Pancreas (tissue), 10 donors: ENCODE measurements around the gene AMH. TPM values are rescaled to one million over a fixed set of nuclear protein-coding genes. Genes with fewer than 3 reads are reported as not detected.

Experiments used
- ATAC-seq, 4 donors: fragments of 200-7000 bp; cut with Tn5 transposase; one replicate each; pipeline versions ENCODE4 v1.8.0 to v1.9.1; 2020; ENCODE audit warnings: mild to moderate bottlenecking in 4 of 4, moderate library complexity in 4 of 4
- DNase-seq, 6 donors: peaks; one replicate each; pipeline ENCODE4 v3.0.0-alpha.2; 2020
- FAIRE-seq: peaks from 2 replicates; lab custom pipeline; 2012; peaks lifted over from hg19 to GRCh38; lab: Jason Lieb, UNC
- H3K27ac ChIP-seq, 4 donors: fragments of 200-600 bp; sonication (generic); 1 replicate in 3 of 4; 2 replicates in 1 of 4; pipeline versions ENCODE4 v1.5.0 to v1.8.0; 2020
- H3K27me3 ChIP-seq, 4 donors: fragments of 200-600 bp; one replicate each; pipeline ENCODE4 v1.8.0; 2021
- H3K36me3 ChIP-seq, 3 donors: fragments of 200-600 bp; sonication (generic) in 1 of 3; one replicate each; pipeline versions ENCODE4 v1.5.0 to v1.8.0; 2020 to 2021
- H3K4me1 ChIP-seq, 3 donors: fragments of 200-600 bp; one replicate each; pipeline ENCODE4 v1.8.0; 2021
- H3K4me3 ChIP-seq, 4 donors: fragments of 200-600 bp; sonication (generic) in 2 of 4; one replicate each; pipeline versions ENCODE4 v1.5.0 to v1.8.0; 2020 to 2021
- H3K9me3 ChIP-seq, 4 donors: fragments of 200-600 bp; one replicate each; pipeline ENCODE4 v1.8.0; 2021
- CTCF ChIP-seq, 4 donors: fragments of 200-600 bp; sonication (generic) in 3 of 4; IDR thresholded peaks; one replicate each; pipeline versions ENCODE4 v1.5.0 to v1.8.0; 2021; ENCODE audit warnings: antibody characterized with exemption in 4 of 4
- WGBS, 2 donors: extraction: QIAGEN DNeasy Blood & Tissue Kit; methylation state at CpG; one replicate each; pipeline ENCODE4 v1.1.7; 2013; 5-methylcytosine and 5-hydroxymethylcytosine counted together
- intact Hi-C, 3 donors: fragments of 100-400 bp; cut with DNase I; formaldehyde crosslinking; loops; one replicate each; pipeline versions ENCODE4 v1.11.1 to v1.14.2; 2022
- polyA plus RNA-seq, 2 donors: library from polyadenylated mRNA; stranded (reverse); fragments of 200-250 nt; gene quantifications; one replicate each; pipeline ENCODE4 v1.2.3, GENCODE V29; 2013
- total RNA-seq, 6 donors: library from RNA; stranded (reverse); fragmentation: NEBNext Ultra II Directional in 4 of 6; extraction: Animal tissue kit (Norgen Biotek cat#: 25700) in 4 of 6; gene quantifications; one replicate each; pipeline versions ENCODE4 v1.2.1 to v1.2.4, GENCODE V29; 2021 to 2023
- donor health status: healthy with polysubstance abuse.
- donor health status: DM: no; HTN: no; CAD: no; lungs with moderate emphysema.
- donor health status: DM: no; HTN: no; CAD: no.
- donor health status: control.
- donor health status: control.
- donor health status: Bipolar disorder and iron deficiency.
- donor health status: DM: yes; HTN: yes; CAD: no.
- donor health status: DM: no; HTN: no; CAD: no.
- donor health status: DM: no; HTN: no; CAD: no.
- donor health status: DM: yes; HTN: yes; CAD: no.

AMH gene
- total and polyA plus RNA-seq, 8 donors = 1.4 to 9.5 (median 2.4) TPM

DNA sequence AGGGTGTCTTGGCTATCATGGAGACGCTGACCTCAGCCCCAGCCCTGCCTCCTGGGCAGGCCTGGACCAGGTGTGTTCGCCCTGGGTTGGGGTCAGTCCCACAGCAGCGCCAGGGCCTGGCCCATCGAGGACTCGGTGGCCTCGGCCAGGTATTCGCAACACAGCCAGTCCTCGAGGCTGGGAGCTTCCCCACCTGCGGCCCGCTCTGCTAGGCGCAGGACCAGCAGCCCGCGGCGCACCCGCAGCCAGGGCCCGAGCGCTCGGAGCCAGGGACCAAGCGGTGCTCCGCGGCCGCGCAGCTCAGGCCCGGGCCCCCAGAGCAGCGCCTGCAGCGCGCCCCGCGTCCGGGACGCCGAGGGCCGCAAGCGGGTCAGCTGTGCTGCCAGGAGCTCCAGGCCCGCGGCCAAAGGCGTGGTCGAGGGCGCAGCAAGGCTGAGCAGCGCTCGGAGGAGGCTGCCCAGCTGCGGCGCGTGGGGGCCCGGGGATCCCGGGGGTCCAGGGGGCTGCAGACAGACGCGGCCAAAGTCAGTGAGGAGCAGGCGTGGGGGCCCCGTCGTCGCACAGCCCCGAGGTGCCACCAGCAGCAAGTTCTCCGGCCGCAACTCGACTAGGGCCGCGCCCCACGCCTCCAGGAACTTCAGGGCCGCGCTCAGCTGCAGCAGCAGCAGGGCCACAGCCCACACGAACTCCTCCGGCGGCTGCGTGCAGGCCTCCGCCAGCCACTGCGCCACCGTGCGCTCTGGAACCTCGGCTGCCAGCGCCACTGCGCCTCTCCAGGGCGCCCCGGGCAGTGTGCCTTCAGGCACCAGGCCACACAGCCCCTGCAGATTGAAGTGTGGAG, 26.7 kb downstream of the AMH start:
- no peak overlapping the region for H3K4me3 ChIP-seq
- H3K9me3 ChIP-seq = no peaks in the 10 kb centered on the region
- peaks cover 0 to 13% (median 5%) of the 10 kb centered on the region in 3 donors for H3K36me3 ChIP-seq
- intact Hi-C loops = loop anchor here in 2 of 3 donors (5.0 kb wide), 2 partner anchors 111 to 116 kb away; no protein-coding TSS in a partner anchor
- no peak overlapping the region for H3K27ac ChIP-seq
- FAIRE-seq = no peak
- ATAC-seq = no peak
- 83 to 85% methylated on average over 73 to 74 of the region's 74 CpGs for WGBS, 2 donors
- DNase-seq = no peak
- H3K27me3 ChIP-seq = no peaks in the 10 kb centered on the region
- no peak for TF ChIP-seq CTCF (IDR thresholded peaks at IDR 0.05)
- H3K4me1 ChIP-seq = peaks cover 8 to 22% (median 12%) of the 10 kb centered on the region in 3 donors

DNA sequence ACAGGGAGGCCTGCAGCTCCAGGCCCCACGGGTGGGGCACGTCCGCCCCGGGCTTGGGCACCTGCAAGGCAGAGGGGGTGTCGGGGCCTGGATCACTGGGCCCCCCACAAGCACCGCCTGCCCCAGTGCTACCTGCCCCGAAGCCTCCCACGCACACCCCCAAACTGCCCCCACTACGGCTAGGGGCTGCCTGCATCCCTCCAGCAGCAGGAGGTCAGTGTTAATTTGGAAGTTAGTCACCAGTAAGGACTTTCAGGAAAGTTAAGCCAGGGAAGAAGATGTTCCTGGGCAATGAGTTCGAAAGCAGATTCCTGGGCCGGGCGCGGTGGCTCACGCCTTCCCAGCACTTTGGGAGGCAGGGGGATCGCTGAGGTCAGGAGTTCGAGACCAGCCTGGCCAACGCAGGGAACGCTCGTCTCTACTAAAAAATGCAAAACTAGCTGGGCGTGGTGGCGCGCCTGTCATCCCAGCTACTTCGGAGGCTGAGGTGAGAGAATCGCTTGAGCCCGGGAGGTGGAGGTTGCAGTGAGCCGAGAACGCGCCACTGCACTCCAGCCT, 27.4 kb downstream of the AMH start:
- no peaks in the 10 kb centered on the region for H3K9me3 ChIP-seq
- FAIRE-seq = no peak
- H3K4me1 ChIP-seq = peaks cover 8 to 22% (median 12%) of the 10 kb centered on the region in 3 donors
- no peak for TF ChIP-seq CTCF (IDR thresholded peaks at IDR 0.05)
- intact Hi-C loops = loop anchor here in 2 of 3 donors (5.0 kb wide), 2 partner anchors 111 to 116 kb away; no protein-coding TSS in a partner anchor
- ATAC-seq = no peak
- DNase-seq = no peak
- H3K4me3 ChIP-seq = no peak overlapping the region
- H3K27ac ChIP-seq = no peak overlapping the region
- peaks cover 0 to 13% (median 5%) of the 10 kb centered on the region in 3 donors for H3K36me3 ChIP-seq
- WGBS, 2 donors = 93% methylated on average over 28 of the region's 28 CpGs
- H3K27me3 ChIP-seq = no peaks in the 10 kb centered on the region

DNA sequence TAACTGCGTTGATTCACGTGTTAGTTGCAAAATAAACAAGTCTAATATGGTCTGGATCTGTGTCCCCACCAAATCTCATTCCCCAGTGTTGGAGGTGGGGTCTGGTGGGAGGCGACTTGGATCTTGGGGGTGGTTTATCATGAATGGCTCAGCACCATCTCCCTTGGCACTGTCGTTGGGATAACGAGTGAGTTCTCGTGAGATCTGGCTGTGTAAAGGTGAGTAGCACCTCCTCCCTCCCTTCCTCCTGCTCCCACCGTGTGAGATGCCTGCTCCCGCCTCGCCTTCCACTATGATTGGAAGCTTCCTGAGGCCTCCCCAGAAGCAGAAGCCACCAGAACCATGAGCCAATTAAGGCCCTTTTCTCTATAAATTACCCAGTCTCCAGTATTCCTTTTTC, 28.0 kb downstream of the AMH start:
- FAIRE-seq = no peak
- TF ChIP-seq CTCF (IDR thresholded peaks at IDR 0.05) = no peak

GRCh38 chr19:2278459-2279158, 29.5 kb downstream of the AMH start:
- Histone ChIP-seq H3K27me3 (no peaks in the 10 kb centered on the region), H3K27ac (no peak overlapping the region), H3K4me1 (peaks cover 0 to 5% (median under 1%) of the 10 kb centered on the region in 3 donors), H3K9me3 (no peaks in the 10 kb centered on the region), H3K36me3 (no peaks in the 10 kb centered on the region), H3K4me3 (no peak overlapping the region)
- no peak for TF ChIP-seq CTCF (IDR thresholded peaks at IDR 0.05)
- WGBS, 2 donors = 80 to 81% methylated on average over 33 of the region's 33 CpGs
- ATAC-seq = no peak
- intact Hi-C loops = loop anchor here in 2 of 3 donors (5.0 kb wide), 2 partner anchors 109 to 114 kb away; no protein-coding TSS in a partner anchor
- DNase-seq = no peak
- no peak for FAIRE-seq

More for the DNA sequence above, 28.0 kb downstream of the AMH start:
- 75 to 78% methylated on average over 8 to 9 of the region's 9 CpGs for WGBS, 2 donors
- intact Hi-C loops = loop anchor here in 2 of 3 donors (5.0 kb wide), 2 partner anchors 110 to 115 kb away; no protein-coding TSS in a partner anchor
- Histone ChIP-seq H3K4me3 (no peak overlapping the region), H3K4me1 (peaks cover 8 to 17% (median 12%) of the 10 kb centered on the region in 3 donors), H3K36me3 (peaks cover 0 to 12% (median 0%) of the 10 kb centered on the region in 3 donors), H3K27ac (no peak overlapping the region), H3K9me3 (no peaks in the 10 kb centered on the region), H3K27me3 (no peaks in the 10 kb centered on the region)
- DNase-seq = no peak
- no peak for ATAC-seq
